Measurements from ENCODE around the gene RSPO4. TPM values are rescaled to one million over a fixed set of nuclear protein-coding genes. Genes with fewer than 3 reads are reported as not detected.

RSPO4 gene
- total RNA-seq, 4 donors from 2014 or later: 0.06 to 2.5 (median 0.52) TPM

- intact Hi-C loops (cut with DNase I): no loop called here
- no peaks in the 10 kb centered on the region for H3K27me3 ChIP-seq
- no peaks in the 10 kb centered on the region for H3K36me3 ChIP-seq
- no peak overlapping the region for H3K4me3 ChIP-seq
- H3K4me1 ChIP-seq: no peaks in the 10 kb centered on the region
- H3K27ac ChIP-seq (replicated peaks in 1 of 4): no peak overlapping the region
- H3K9me3 ChIP-seq: no peaks in the 10 kb centered on the region
- no peak for TF ChIP-seq POLR2AphosphoS5 (IDR thresholded peaks at IDR 0.05)
- WGBS: 71% methylated on average over 1 of the region's 1 CpG
- no peak for DNase-seq (ENCODE audit: extremely low spot score)
These were observed 13.1 kb upstream of the RSPO4 start for GRCh38 chr20:1015181-1015580.

DNA sequence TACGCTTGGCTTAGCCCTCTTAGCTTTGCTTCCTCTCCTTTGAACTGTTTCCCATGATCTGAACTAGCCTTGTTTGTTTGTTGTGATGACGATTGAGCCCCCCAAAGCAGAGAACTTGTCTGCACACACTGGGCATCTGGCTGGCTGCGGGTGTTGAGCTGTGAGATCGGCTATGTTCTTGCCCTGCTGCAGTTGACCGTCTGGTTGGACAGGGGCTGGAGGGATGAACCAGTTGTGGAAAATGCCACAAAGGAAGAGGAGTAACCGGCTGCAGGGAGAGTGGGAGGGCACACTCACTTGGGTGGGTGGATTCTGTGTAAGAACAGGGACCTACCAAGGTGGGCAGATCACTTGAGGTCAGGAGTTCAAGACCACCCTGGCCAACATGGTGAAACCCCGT, 12.4 kb upstream of the RSPO4 start:
- H3K4me3 ChIP-seq: no peak overlapping the region
- TF ChIP-seq POLR2AphosphoS5 (IDR thresholded peaks at IDR 0.05): no peak
- TF ChIP-seq CTCF (IDR thresholded peaks at IDR 0.05): no peak
- no peak for TF ChIP-seq POLR2A (IDR thresholded peaks at IDR 0.05; ENCODE audit: low read depth)
- TF ChIP-seq EP300 (IDR thresholded peaks at IDR 0.05): no peak
- H3K27ac ChIP-seq (replicated peaks in 1 of 4): no peak overlapping the region
- no peaks in the 10 kb centered on the region for H3K27me3 ChIP-seq
- no peaks in the 10 kb centered on the region for H3K36me3 ChIP-seq
- DNase-seq (ENCODE audit: extremely low spot score): no peak
- WGBS: 89% methylated on average over 5 of the region's 7 CpGs
- H3K4me1 ChIP-seq: no peaks in the 10 kb centered on the region
- no peaks in the 10 kb centered on the region for H3K9me3 ChIP-seq
- intact Hi-C loops (cut with DNase I): no loop called here

GRCh38 chr20:1013566-1014340, 11.6 kb upstream of the RSPO4 start:
- H3K36me3 ChIP-seq: no peaks in the 10 kb centered on the region
- DNase-seq (ENCODE audit: extremely low spot score): no peak
- 62% methylated on average over 4 of the region's 7 CpGs for WGBS
- intact Hi-C loops (cut with DNase I): no loop called here
- H3K27me3 ChIP-seq: no peaks in the 10 kb centered on the region
- H3K4me1 ChIP-seq: no peaks in the 10 kb centered on the region
- TF ChIP-seq POLR2AphosphoS5 (IDR thresholded peaks at IDR 0.05) (no peak), POLR2A (IDR thresholded peaks at IDR 0.05; ENCODE audit: low read depth) (no peak), EP300 (IDR thresholded peaks at IDR 0.05) (no peak), CTCF (IDR thresholded peaks at IDR 0.05) (no peak)
- H3K27ac ChIP-seq (replicated peaks in 1 of 4): no peak overlapping the region
- H3K4me3 ChIP-seq: no peak overlapping the region
- no peaks in the 10 kb centered on the region for H3K9me3 ChIP-seq

DNA sequence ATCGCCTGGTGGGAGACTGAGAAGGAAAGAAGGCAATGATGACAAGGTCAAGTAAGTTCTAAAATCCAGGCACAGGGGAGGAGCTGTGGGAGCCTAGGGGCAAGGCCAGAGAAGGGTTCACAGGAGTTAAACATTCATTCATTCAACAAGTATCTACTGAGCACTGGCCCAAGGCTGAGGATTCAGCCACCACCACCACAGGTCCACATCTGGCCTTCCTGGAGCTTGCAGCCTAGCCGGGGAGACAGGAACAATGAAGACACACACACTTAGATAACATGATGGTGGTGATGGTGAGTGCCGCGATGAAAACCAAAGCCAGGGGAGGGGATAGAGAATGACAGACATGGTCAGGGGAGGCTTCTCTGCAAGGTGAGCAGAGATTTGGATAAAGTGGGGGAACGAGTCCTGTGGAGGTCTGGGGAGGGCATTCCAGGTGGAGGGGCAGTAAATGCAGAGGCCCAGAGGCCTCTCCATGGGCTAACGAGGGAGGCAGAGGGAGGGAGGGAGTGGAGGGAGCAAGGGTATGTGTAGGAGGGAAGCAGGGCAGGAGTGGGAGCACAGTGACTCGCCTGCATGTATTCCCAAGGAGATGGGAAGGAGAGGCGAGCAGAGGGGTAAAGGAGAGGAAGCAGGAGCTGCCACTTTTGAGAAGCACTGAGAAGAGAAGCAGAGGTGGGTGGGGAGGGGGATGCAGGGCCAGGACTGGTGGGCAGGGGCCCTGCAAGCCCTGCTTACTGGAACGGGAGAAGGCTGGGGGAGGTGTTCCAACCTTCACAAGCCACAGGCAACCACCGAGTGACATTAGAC, 10.5 kb upstream of the RSPO4 start:
- Histone ChIP-seq H3K36me3 (no peaks in the 10 kb centered on the region), H3K27me3 (no peaks in the 10 kb centered on the region), H3K4me1 (no peaks in the 10 kb centered on the region), H3K4me3 (no peak overlapping the region), H3K9me3 (no peaks in the 10 kb centered on the region), H3K27ac (replicated peaks in 1 of 4) (no peak overlapping the region)
- no peak for TF ChIP-seq EP300 (IDR thresholded peaks at IDR 0.05)
- TF ChIP-seq POLR2A (IDR thresholded peaks at IDR 0.05; ENCODE audit: low read depth): no peak
- no peak for TF ChIP-seq POLR2AphosphoS5 (IDR thresholded peaks at IDR 0.05)
- no peak for TF ChIP-seq CTCF (IDR thresholded peaks at IDR 0.05)
- DNase-seq (ENCODE audit: extremely low spot score): no peak
- 67% methylated on average over 10 of the region's 10 CpGs for WGBS
- intact Hi-C loops (cut with DNase I): no loop called here

DNA sequence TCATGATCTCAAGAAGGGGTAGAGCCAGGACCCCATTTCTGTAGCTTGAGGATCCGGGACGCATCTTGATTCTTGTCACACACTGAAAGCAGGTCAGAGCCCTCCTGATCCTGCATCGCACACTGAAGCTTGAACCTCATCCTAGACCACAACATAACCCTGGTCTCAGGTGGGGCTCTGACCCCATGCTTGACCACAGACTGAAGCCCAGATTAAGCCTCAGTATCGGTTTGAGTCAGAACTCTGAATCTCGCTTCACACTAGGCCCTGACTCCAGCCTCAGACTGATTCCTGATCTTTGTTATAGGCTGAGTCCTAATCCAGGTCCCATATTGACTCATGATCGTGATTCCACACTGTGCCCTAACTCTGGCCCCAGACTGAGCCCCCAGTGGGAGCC, 8.5 kb upstream of the RSPO4 start:
- peaks cover 0 to 9% (median 0%) of the 10 kb centered on the region in 4 donors for H3K27me3 ChIP-seq
- intact Hi-C loops (cut with DNase I): no loop called here
- no peaks in the 10 kb centered on the region for H3K4me1 ChIP-seq
- no peak overlapping the region for H3K27ac ChIP-seq (replicated peaks in 1 of 4)
- TF ChIP-seq POLR2AphosphoS5 (IDR thresholded peaks at IDR 0.05): no peak
- no peaks in the 10 kb centered on the region for H3K36me3 ChIP-seq
- H3K4me3 ChIP-seq: no peak overlapping the region
- 85% methylated on average over 6 of the region's 6 CpGs for WGBS
- no peak for DNase-seq (ENCODE audit: extremely low spot score)
- H3K9me3 ChIP-seq: no peaks in the 10 kb centered on the region
